Activated B cell treated with CpG ODN at 0.5 μM for 24 hours (primary cell): ENCODE measurements around the gene STX8. TPM values are rescaled to one million over a fixed set of nuclear protein-coding genes. Genes with fewer than 3 reads are reported as not detected.

ENCODE experiments used
- ATAC-seq: fragments of 200-7000 bp; cut with Tn5 transposase; one replicate; pipeline ENCODE4 v1.10.0; 2021; ENCODE audit warnings: low read depth, mild to moderate bottlenecking, moderate library complexity
- CTCF ChIA-PET: fragments of 350-600 bp; sonication (Branson Sonifier 250); formaldehyde crosslinking; loops from one replicate; lab custom pipeline; 2021; ENCODE audit warnings: antibody characterized with exemption; lab: Charles Lee
- POLR2A ChIA-PET: fragments of 350-600 bp; sonication (Branson Sonifier 250); formaldehyde crosslinking; loops from one replicate; lab custom pipeline; 2021; ENCODE audit warnings: antibody characterized with exemption; lab: Charles Lee
- DNase-seq: peaks from one replicate; pipeline ENCODE4 v3.0.0; 2022
- H3K27ac Mint-ChIP-seq: one replicate; pipeline ENCODE4 v1.8.0; 2020; ENCODE audit warnings: mixed read lengths
- H3K27me3 Mint-ChIP-seq: one replicate; pipeline ENCODE4 v1.8.0; 2021; ENCODE audit warnings: mixed read lengths
- H3K36me3 Mint-ChIP-seq: one replicate; pipeline ENCODE4 v1.8.0; 2021; ENCODE audit warnings: low read depth, mixed read lengths
- H3K4me1 Mint-ChIP-seq: one replicate; pipeline ENCODE4 v1.8.0; 2021; ENCODE audit warnings: mixed read lengths
- H3K4me3 Mint-ChIP-seq: one replicate; pipeline ENCODE4 v1.8.0; 2020; ENCODE audit warnings: mild to moderate bottlenecking, mixed read lengths
- H3K9me3 Mint-ChIP-seq: one replicate; pipeline ENCODE4 v1.8.0; 2020; ENCODE audit warnings: mixed read lengths
- intact Hi-C: fragments of 100-400 bp; cut with micrococcal nuclease; formaldehyde crosslinking; loops from one replicate; pipeline ENCODE4 v1.15.1; 2024
- total RNA-seq: library from RNA; stranded (reverse); gene quantifications from 2 replicates; pipeline ENCODE4 v1.2.3, GENCODE V29; 2022
- TF ChIP-seq, protein P1 (sequence below): fragments of 200-600 bp; IDR thresholded peaks from one replicate; pipeline ENCODE4 v1.8.0; 2022; ENCODE audit warnings: antibody characterized with exemption, mild to moderate bottlenecking

The STX8 gene
- total RNA-seq, 1 donor from 2014 or later, result 66.9 TPM

- Mint-ChIP-seq H3K4me1 (peaks cover 15% of the 10 kb centered on the region), H3K27me3 (no peaks in the 10 kb centered on the region), H3K9me3 (no peaks in the 10 kb centered on the region), H3K36me3 (no peaks in the 10 kb centered on the region), H3K27ac (peak overlapping the region; percentile 53), H3K4me3 (peak overlapping the region; percentile 82)
- ChIA-PET CTCF (no interaction called here), POLR2A (no interaction called here)
- intact Hi-C loops, result loop anchor here (1.0 to 10.0 kb wide), 4 partner anchors 38 to 495 kb away; partner anchors contain the start of genes CCDC42 and NTN1
- ATAC-seq (peak; percentile 86), DNase-seq (peak; percentile 75)
- TF ChIP-seq, protein P1, sequence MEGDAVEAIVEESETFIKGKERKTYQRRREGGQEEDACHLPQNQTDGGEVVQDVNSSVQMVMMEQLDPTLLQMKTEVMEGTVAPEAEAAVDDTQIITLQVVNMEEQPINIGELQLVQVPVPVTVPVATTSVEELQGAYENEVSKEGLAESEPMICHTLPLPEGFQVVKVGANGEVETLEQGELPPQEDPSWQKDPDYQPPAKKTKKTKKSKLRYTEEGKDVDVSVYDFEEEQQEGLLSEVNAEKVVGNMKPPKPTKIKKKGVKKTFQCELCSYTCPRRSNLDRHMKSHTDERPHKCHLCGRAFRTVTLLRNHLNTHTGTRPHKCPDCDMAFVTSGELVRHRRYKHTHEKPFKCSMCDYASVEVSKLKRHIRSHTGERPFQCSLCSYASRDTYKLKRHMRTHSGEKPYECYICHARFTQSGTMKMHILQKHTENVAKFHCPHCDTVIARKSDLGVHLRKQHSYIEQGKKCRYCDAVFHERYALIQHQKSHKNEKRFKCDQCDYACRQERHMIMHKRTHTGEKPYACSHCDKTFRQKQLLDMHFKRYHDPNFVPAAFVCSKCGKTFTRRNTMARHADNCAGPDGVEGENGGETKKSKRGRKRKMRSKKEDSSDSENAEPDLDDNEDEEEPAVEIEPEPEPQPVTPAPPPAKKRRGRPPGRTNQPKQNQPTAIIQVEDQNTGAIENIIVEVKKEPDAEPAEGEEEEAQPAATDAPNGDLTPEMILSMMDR, result no peak
These were observed 335.6 kb downstream of the STX8 start for GRCh38 chr17:9239793-9240658.

- Mint-ChIP-seq H3K36me3 (no peaks in the 10 kb centered on the region), H3K27me3 (no peaks in the 10 kb centered on the region), H3K4me1 (peaks cover 15% of the 10 kb centered on the region), H3K4me3 (peak overlapping the region; percentile 82), H3K27ac (peak overlapping the region; percentile 53), H3K9me3 (no peaks in the 10 kb centered on the region)
- DNase-seq (no peak), ATAC-seq (no peak)
- CTCF ChIA-PET, result no interaction called here
- intact Hi-C loops, result loop anchor here (5.0 kb wide), 1 partner anchor 37 kb away; no protein-coding TSS in a partner anchor
- TF ChIP-seq, protein P1, result no peak
- POLR2A ChIA-PET, result no interaction called here
These were observed 336.3 kb downstream of the STX8 start for GRCh38 chr17:9239246-9239792.

- ChIA-PET CTCF (no interaction called here), POLR2A (no interaction called here)
- ATAC-seq (no peak), DNase-seq (no peak)
- Mint-ChIP-seq H3K4me1 (peaks cover 15% of the 10 kb centered on the region), H3K36me3 (no peaks in the 10 kb centered on the region), H3K27me3 (peaks cover 2% of the 10 kb centered on the region), H3K27ac (no peak overlapping the region), H3K9me3 (no peaks in the 10 kb centered on the region), H3K4me3 (peak overlapping the region; percentile 82)
- intact Hi-C loops, result loop anchor here (5.0 kb wide), 1 partner anchor 36 kb away; no protein-coding TSS in a partner anchor
- TF ChIP-seq, protein P1, result no peak
These were observed 337.0 kb downstream of the STX8 start for GRCh38 chr17:9238340-9239245.

- H3K27ac Mint-ChIP-seq, result no peak overlapping the region
- H3K4me1 Mint-ChIP-seq, result peaks cover 15% of the 10 kb centered on the region
- no peaks in the 10 kb centered on the region for H3K36me3 Mint-ChIP-seq
- ATAC-seq (no peak), DNase-seq (no peak)
- H3K27me3 Mint-ChIP-seq, result peaks cover 5% of the 10 kb centered on the region
- TF ChIP-seq, protein P1, result no peak
- no peaks in the 10 kb centered on the region for H3K9me3 Mint-ChIP-seq
- ChIA-PET CTCF (no interaction called here), POLR2A (no interaction called here)
- H3K4me3 Mint-ChIP-seq, result peak overlapping the region; percentile 19
- intact Hi-C loops, result loop anchor here (5.0 kb wide), 1 partner anchor 35 kb away; no protein-coding TSS in a partner anchor
These were observed 337.8 kb downstream of the STX8 start for GRCh38 chr17:9237661-9238301.
